H9 (cell line): ENCODE data around the gene DNASE1L1. TPM values are rescaled to one million over a fixed set of nuclear protein-coding genes. Genes with fewer than 3 reads are reported as not detected.
A peak's percentile ranks its signal among the peaks of the same experiment; 100 is the strongest.

ENCODE experiments used
- DNase-seq: peaks from one replicate; pipeline ENCODE4 v3.0.0-alpha.2; 2017
- H2AFZ ChIP-seq: one replicate; pipeline ENCODE4 v1.6.1; 2013; ENCODE audit warnings: mild to moderate bottlenecking, low read length, control low read depth, moderate library complexity
- H2AK5ac ChIP-seq: 2 replicates; pipeline ENCODE4 v1.6.1; 2013; ENCODE audit warnings: low read length, control low read depth, mixed read lengths; ENCODE audit not compliant: insufficient read length
- H2BK120ac ChIP-seq: one replicate; pipeline ENCODE4 v1.6.1; 2013; ENCODE audit warnings: low read depth, mild to moderate bottlenecking, low read length, control low read depth, inconsistent platforms; ENCODE audit not compliant: poor library complexity, severe bottlenecking
- H2BK12ac ChIP-seq: 2 replicates; pipeline ENCODE4 v1.6.1; 2013; ENCODE audit warnings: low read length, control low read depth, mixed read lengths, low read depth; ENCODE audit not compliant: insufficient read length
- H2BK15ac ChIP-seq: 2 replicates; pipeline ENCODE4 v1.6.1; 2013; ENCODE audit warnings: low read depth, low read length, control low read depth
- H2BK20ac ChIP-seq: one replicate; pipeline ENCODE4 v1.6.1; 2013; ENCODE audit warnings: low read depth, mild to moderate bottlenecking, low read length, control low read depth, inconsistent platforms; ENCODE audit not compliant: poor library complexity, severe bottlenecking
- H2BK5ac ChIP-seq: 2 replicates; pipeline ENCODE4 v1.6.1; 2013; ENCODE audit warnings: low read length, control low read depth, mixed read lengths; ENCODE audit not compliant: insufficient read length
- H3K14ac ChIP-seq: 2 replicates; pipeline ENCODE4 v1.6.1; 2013; ENCODE audit warnings: low read length, control low read depth; ENCODE audit not compliant: insufficient read depth
- H3K18ac ChIP-seq: 2 replicates; pipeline ENCODE4 v1.6.1; 2013; ENCODE audit warnings: low read depth, mild to moderate bottlenecking, mixed read lengths, low read length, control low read depth; ENCODE audit not compliant: insufficient read length
- H3K23ac ChIP-seq: 2 replicates; pipeline ENCODE4 v1.6.1; 2013; ENCODE audit warnings: low read length, control low read depth, mixed read lengths, low read depth; ENCODE audit not compliant: insufficient read length
- H3K23me2 ChIP-seq: 2 replicates; pipeline ENCODE4 v1.6.1; 2013; ENCODE audit warnings: low read depth, mild to moderate bottlenecking, mixed read lengths, low read length, control low read depth; ENCODE audit not compliant: insufficient read length, poor library complexity, severe bottlenecking
- H3K27ac ChIP-seq: 2 replicates; pipeline ENCODE4 v1.5.1; 2013; ENCODE audit warnings: low read length, control low read depth, mixed read lengths, low read depth; ENCODE audit not compliant: insufficient read length
- H3K27me3 ChIP-seq: 2 replicates; pipeline ENCODE4 v1.6.1; 2013; ENCODE audit warnings: low read length, control low read depth, inconsistent platforms; ENCODE audit not compliant: insufficient read depth
- H3K4ac ChIP-seq: 2 replicates; pipeline ENCODE4 v1.6.1; 2013; ENCODE audit warnings: low read depth, mild to moderate bottlenecking, control low read depth, inconsistent platforms, low read length, moderate library complexity
- H3K4me1 ChIP-seq: 2 replicates; pipeline ENCODE4 v1.6.1; 2013; ENCODE audit warnings: low read length, control low read depth, inconsistent platforms; ENCODE audit not compliant: insufficient read depth
- H3K4me2 ChIP-seq: 2 replicates; pipeline ENCODE4 v1.6.1; 2013; ENCODE audit warnings: low read length, control low read depth, mixed read lengths; ENCODE audit not compliant: insufficient read length, insufficient read depth
- H3K56ac ChIP-seq: 2 replicates; pipeline ENCODE4 v1.6.1; 2013; ENCODE audit warnings: low read depth, mild to moderate bottlenecking, mixed read lengths, low read length, control low read depth; ENCODE audit not compliant: insufficient read length
- H3K79me1 ChIP-seq: 2 replicates; pipeline ENCODE4 v1.6.1; 2013; ENCODE audit warnings: low read depth, mild to moderate bottlenecking, moderate library complexity, low read length, control low read depth, inconsistent platforms; ENCODE audit not compliant: insufficient read depth, poor library complexity, severe bottlenecking
- H3K79me2 ChIP-seq: 2 replicates; pipeline ENCODE4 v1.6.1; 2013; ENCODE audit warnings: low read length, control low read depth, inconsistent platforms; ENCODE audit not compliant: insufficient read depth
- H3K9ac ChIP-seq: 2 replicates; pipeline ENCODE4 v1.6.1; 2013; ENCODE audit warnings: low read length, control low read depth, mixed read lengths; ENCODE audit not compliant: insufficient read length; ENCODE audit errors: extremely low read depth
- H3K9me3 ChIP-seq: one replicate; pipeline ENCODE4 v1.6.1; 2013; ENCODE audit warnings: low read depth, low read length, inconsistent platforms; ENCODE audit not compliant: control insufficient read depth
- H3T11ph ChIP-seq: one replicate; pipeline ENCODE4 v1.6.1; 2013; ENCODE audit warnings: mild to moderate bottlenecking, low read length, control low read depth, inconsistent platforms
- H4K20me1 ChIP-seq: one replicate; pipeline ENCODE4 v1.6.1; 2013; ENCODE audit not compliant: control insufficient read depth, insufficient read length, insufficient read depth
- H4K5ac ChIP-seq: 2 replicates; pipeline ENCODE4 v1.6.1; 2013; ENCODE audit warnings: low read depth, mild to moderate bottlenecking, mixed read lengths, low read length, control low read depth; ENCODE audit not compliant: insufficient read length
- H4K8ac ChIP-seq: replicated peaks from 2 replicates; pipeline ENCODE4 v1.6.1; 2013; ENCODE audit warnings: low read length, control low read depth, mixed read lengths, low read depth; ENCODE audit not compliant: insufficient read length
- H4K91ac ChIP-seq: 2 replicates; pipeline ENCODE4 v1.6.1; 2013; ENCODE audit warnings: low read depth, mild to moderate bottlenecking, moderate library complexity, mixed read lengths, low read length, control low read depth; ENCODE audit not compliant: insufficient read length
- H3K27ac Mint-ChIP-seq, 3 experiments: 2 replicates in 2 of 3; 3 replicates in 1 of 3; pipeline ENCODE4 v1.8.0; 2020 to 2021; ENCODE audit warnings: mixed read lengths in 3 of 3, mild to moderate bottlenecking in 1 of 3, moderate library complexity in 1 of 3
- H3K27me3 Mint-ChIP-seq: 2 replicates; pipeline ENCODE4 v1.8.0; 2021; ENCODE audit warnings: low read depth, mild to moderate bottlenecking, moderate library complexity, mixed read lengths
- H3K36me3 Mint-ChIP-seq, 3 experiments: 2 replicates in 2 of 3; 3 replicates in 1 of 3; pipeline ENCODE4 v1.8.0; 2020 to 2021; ENCODE audit warnings: low read depth in 3 of 3, mixed read lengths in 3 of 3; ENCODE audit not compliant: insufficient read depth in 1 of 3
- H3K4me1 Mint-ChIP-seq, 2 experiments: 2 replicates each; pipeline ENCODE4 v1.8.0; 2020; ENCODE audit warnings: mixed read lengths in 2 of 2
- H3K4me3 Mint-ChIP-seq, 2 experiments: 2 replicates in 1 of 2; 3 replicates in 1 of 2; pipeline ENCODE4 v1.8.0; 2020 to 2021; ENCODE audit warnings: mild to moderate bottlenecking in 2 of 2, mixed read lengths in 2 of 2, moderate library complexity in 1 of 2
- H3K9me3 Mint-ChIP-seq, 2 experiments: 2 replicates in 1 of 2; 3 replicates in 1 of 2; pipeline ENCODE4 v1.8.0; 2020; ENCODE audit warnings: mild to moderate bottlenecking in 2 of 2, mixed read lengths in 2 of 2, moderate library complexity in 1 of 2
- WGBS: extraction: QIAGEN DNeasy Blood & Tissue Kit; methylation state at CpG from one replicate; pipeline ENCODE4 v1.1.7; 2013; ENCODE audit warnings: missing lambda C conversion rate, low lambda C conversion rate, mixed read lengths; ENCODE audit not compliant: insufficient read length; ENCODE audit errors: extremely low coverage; 5-methylcytosine and 5-hydroxymethylcytosine counted together
- total RNA-seq: library from RNA; stranded (reverse); gene quantifications from 2 replicates; pipeline ENCODE4 v1.2.1, GENCODE V29; 2021
- TF ChIP-seq, protein P1 (sequence below): fragments of 200-600 bp; sonication (generic); conservative IDR thresholded peaks from 3 replicates; pipeline ENCODE4 v1.8.0; 2021; ENCODE audit warnings: antibody characterized with exemption, mild to moderate bottlenecking

The DNASE1L1 gene
- total RNA-seq, 1 experiment from 2014 or later, result 14.5 TPM

DNA sequence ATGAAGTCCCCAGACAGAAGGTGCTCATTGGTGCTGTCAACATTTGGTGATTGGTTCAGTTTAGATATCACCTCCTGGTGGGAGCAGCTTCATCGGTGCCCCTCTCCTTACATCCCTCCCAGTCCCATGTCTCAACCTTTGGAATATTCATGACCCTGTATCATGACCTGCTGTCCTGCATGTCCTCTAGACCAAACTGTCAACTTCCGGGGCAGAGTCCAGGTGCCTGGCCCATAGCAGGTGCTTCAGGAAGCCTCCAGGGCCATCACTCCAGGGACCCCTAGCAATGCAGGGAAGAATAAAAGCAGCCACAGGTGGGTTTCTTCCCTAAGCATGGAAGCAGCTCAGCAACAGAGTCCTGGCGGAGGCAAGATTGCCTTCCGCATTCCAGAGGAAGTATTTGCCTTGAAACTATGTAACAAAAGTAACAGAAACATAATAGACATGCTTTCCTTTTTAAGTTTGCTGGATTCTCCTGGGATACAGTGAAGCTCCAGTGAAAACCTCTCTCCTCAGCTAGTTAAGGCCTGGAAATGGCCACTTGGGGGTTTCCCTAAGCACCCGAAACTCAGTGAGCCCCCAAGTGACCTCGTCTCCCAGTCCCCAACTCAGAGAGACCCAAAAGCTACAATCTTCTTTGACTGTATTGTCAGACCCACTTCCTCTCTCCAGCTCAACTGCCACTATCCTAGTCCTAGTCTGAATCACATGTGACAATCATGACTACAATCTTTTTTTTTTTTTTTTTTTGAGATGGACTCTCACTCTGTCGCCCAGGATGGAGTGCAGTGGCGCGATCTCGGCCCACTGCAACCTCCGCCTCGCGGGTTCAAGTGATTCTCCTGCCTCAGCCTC, 18.1 kb upstream of the DNASE1L1 start:
- H2BK20ac ChIP-seq, result no peak overlapping the region
- H3K56ac ChIP-seq, result no peak overlapping the region
- no peak for DNase-seq
- no peak overlapping the region for H3K4ac ChIP-seq
- H4K20me1 ChIP-seq, result no peaks in the 10 kb centered on the region
- Mint-ChIP-seq H3K4me3 (peak overlapping the region in 1 of 2 experiments; percentile 26; a peak in 2 of 5 replicates), H3K4me1 (peaks cover 7 to 20% of the 10 kb centered on the region in 2 experiments), H3K36me3 (peaks cover 5 to 23% (median 16%) of the 10 kb centered on the region in 3 experiments), H3K27me3 (no peaks in the 10 kb centered on the region), H3K27ac (no peak overlapping the region), H3K9me3 (peaks cover 65 to 72% of the 10 kb centered on the region in 2 experiments)
- no peaks in the 10 kb centered on the region for H3K27me3 ChIP-seq
- peaks cover 29% of the 10 kb centered on the region for H3K9me3 ChIP-seq
- no peak overlapping the region for H3K9ac ChIP-seq
- H3K79me2 ChIP-seq, result no peaks in the 10 kb centered on the region
- H3K4me2 ChIP-seq, result no peak overlapping the region
- no peak overlapping the region for H2AFZ ChIP-seq
- no peak overlapping the region for H4K8ac ChIP-seq
- no peak overlapping the region for H4K5ac ChIP-seq
- WGBS, result no CpG with 5 or more reads among the region's 13 CpGs
- H2AK5ac ChIP-seq, result no peak overlapping the region
- no peak overlapping the region for H4K91ac ChIP-seq
- TF ChIP-seq, protein P1, sequence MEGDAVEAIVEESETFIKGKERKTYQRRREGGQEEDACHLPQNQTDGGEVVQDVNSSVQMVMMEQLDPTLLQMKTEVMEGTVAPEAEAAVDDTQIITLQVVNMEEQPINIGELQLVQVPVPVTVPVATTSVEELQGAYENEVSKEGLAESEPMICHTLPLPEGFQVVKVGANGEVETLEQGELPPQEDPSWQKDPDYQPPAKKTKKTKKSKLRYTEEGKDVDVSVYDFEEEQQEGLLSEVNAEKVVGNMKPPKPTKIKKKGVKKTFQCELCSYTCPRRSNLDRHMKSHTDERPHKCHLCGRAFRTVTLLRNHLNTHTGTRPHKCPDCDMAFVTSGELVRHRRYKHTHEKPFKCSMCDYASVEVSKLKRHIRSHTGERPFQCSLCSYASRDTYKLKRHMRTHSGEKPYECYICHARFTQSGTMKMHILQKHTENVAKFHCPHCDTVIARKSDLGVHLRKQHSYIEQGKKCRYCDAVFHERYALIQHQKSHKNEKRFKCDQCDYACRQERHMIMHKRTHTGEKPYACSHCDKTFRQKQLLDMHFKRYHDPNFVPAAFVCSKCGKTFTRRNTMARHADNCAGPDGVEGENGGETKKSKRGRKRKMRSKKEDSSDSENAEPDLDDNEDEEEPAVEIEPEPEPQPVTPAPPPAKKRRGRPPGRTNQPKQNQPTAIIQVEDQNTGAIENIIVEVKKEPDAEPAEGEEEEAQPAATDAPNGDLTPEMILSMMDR, result no peak
- no peak overlapping the region for H3T11ph ChIP-seq
- H2BK15ac ChIP-seq, result no peak overlapping the region
- H2BK120ac ChIP-seq, result no peak overlapping the region
- no peak overlapping the region for H3K18ac ChIP-seq
- no peak overlapping the region for H2BK12ac ChIP-seq
- H3K23ac ChIP-seq, result no peak overlapping the region
- H3K23me2 ChIP-seq, result no peaks in the 10 kb centered on the region
- H3K79me1 ChIP-seq, result no peaks in the 10 kb centered on the region
- H3K4me1 ChIP-seq, result no peaks in the 10 kb centered on the region
- no peak overlapping the region for H3K14ac ChIP-seq
- no peak overlapping the region for H2BK5ac ChIP-seq
- H3K27ac ChIP-seq, result no peak overlapping the region
